GM12873 (cell line): Measurements from ENCODE around the gene CTNNA3.

Source experiments
- TF ChIP-seq, protein P1 (sequence below): IDR thresholded peaks from 2 replicates; pipeline ENCODE4 v1.5.1; 2012; ENCODE audit warnings: low read depth, mild to moderate bottlenecking, moderate library complexity, low read length, control low read depth; ENCODE audit not compliant: insufficient read depth; ENCODE audit errors: missing control alignments

The CTNNA3 gene

DNA sequence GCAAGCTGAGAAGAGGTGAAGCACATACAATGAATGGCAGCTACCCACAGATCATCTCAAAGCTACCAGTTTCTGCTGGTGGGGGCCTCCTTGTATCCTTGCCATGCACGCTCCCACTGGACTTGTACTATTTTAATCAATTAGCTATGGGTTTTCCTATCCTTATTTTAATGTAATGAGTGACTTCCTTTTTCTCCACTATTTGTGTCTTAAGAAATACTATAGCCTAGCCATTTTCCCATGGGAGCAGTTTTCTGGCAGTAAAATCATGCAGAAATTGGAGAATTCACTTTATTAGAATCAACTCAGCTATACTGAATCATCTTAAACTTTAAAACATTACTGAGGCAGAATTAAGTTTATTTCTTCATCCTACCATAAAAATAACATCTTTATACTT, 73.5 kb downstream of the CTNNA3 start:
- TF ChIP-seq, protein P1, sequence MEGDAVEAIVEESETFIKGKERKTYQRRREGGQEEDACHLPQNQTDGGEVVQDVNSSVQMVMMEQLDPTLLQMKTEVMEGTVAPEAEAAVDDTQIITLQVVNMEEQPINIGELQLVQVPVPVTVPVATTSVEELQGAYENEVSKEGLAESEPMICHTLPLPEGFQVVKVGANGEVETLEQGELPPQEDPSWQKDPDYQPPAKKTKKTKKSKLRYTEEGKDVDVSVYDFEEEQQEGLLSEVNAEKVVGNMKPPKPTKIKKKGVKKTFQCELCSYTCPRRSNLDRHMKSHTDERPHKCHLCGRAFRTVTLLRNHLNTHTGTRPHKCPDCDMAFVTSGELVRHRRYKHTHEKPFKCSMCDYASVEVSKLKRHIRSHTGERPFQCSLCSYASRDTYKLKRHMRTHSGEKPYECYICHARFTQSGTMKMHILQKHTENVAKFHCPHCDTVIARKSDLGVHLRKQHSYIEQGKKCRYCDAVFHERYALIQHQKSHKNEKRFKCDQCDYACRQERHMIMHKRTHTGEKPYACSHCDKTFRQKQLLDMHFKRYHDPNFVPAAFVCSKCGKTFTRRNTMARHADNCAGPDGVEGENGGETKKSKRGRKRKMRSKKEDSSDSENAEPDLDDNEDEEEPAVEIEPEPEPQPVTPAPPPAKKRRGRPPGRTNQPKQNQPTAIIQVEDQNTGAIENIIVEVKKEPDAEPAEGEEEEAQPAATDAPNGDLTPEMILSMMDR = no peak

GRCh38 chr10:67621834-67622233, 74.2 kb downstream of the CTNNA3 start:
- TF ChIP-seq, protein P1 = no peak

DNA sequence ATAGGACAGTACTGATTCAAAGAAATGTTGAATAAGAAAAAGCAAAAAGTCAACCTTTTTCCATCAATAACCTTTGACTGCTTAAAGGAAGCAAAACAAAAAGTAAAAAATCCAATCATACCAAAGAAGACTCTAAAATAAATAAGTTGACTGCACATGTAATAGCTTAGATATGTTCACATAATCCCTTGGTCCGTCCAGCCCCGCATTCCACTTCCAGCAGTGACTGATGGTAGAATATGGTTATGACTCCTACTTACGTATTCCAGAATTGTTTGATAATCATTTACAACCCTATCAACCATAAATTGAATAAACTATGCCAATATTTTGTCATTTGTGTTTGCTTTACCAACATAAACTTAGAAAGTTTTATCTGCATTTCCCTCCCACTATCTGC, 77.9 kb downstream of the CTNNA3 start:
- TF ChIP-seq, protein P1 = no peak

- TF ChIP-seq, protein P1 = no peak
Measured at GRCh38 chr10:67612577-67613537, 83.1 kb downstream of the CTNNA3 start.

DNA sequence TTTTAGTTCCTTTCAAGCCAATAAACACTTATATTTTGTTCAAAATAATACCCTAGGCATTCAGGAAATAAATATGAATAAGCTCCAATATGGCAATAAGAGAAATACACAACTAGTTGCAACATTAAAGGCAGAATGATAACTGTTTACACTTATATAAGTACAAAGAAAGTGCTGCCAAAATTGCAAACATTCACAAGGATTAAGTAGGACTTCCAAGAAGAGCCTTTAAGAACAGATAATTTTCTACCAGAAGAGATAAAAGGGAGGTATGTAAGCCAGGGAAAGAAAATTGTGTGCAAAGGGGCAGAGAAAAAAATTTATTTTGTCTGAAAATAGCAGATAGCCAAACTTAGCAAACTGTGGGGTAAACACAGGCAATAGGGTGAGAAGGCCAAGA, 83.8 kb downstream of the CTNNA3 start:
- TF ChIP-seq, protein P1 = no peak

DNA sequence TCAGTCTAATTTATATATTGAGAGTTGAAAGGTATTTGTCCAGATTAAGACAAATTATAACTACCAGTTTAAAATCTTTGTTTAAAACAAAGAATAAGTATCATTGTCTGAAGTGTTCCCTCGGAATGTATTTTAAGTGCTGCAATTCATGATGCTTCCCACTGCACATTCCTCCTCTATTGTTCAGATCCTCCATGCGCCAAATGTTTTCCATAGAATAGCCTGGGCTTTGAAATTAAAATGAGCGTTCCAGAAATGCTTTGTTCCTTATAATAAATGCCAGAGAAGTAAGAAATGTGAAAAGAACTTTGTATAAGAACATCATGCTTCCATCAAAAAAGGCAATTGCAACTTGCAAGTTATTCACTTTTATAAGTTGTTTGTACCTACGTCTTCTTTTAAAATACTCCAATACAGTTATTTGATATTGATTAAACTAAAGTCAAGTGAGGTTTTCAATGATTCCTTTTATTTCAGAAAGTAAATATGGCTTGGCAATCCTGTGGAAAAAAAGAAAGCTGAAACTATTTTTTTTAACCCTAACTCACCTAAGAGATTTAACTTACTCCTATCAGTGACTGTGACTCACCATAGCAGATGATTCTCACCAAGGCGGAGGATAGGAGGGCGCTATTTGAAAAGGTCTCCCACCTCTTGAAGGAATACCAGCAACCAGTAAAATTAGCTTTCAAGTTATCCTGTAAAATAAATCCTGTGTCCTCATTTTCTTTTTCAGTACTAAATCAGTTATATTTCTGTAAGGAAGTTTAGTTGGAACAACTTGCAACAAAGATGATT, 85.8 kb downstream of the CTNNA3 start:
- TF ChIP-seq, protein P1 = no peak

DNA sequence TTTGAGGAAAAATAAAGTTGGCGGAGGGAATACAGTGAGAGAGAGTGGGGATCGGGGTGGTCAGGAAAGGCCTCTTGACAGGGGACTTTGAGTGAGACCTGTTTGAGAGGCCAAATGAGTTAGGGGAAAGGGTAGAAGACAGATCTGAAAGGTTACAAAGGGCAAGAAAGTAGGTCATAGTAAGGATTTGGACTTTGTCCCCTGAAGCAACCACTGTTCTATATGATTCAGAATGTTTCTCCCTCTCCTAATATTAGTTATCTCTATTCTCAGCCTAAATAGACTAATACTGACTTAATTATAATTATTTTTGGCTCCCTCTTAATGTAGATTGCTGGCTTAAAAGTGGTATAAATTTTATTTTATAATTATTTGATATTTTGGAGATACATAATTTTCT, 88.0 kb downstream of the CTNNA3 start:
- TF ChIP-seq, protein P1 = no peak
